ENCODE data around the gene ITPKA. TPM values are rescaled to one million over a fixed set of nuclear protein-coding genes. Genes with fewer than 3 reads are reported as not detected.

ITPKA gene
- total RNA-seq, 1 donor from 2014 or later, result 2.1 TPM

DNA sequence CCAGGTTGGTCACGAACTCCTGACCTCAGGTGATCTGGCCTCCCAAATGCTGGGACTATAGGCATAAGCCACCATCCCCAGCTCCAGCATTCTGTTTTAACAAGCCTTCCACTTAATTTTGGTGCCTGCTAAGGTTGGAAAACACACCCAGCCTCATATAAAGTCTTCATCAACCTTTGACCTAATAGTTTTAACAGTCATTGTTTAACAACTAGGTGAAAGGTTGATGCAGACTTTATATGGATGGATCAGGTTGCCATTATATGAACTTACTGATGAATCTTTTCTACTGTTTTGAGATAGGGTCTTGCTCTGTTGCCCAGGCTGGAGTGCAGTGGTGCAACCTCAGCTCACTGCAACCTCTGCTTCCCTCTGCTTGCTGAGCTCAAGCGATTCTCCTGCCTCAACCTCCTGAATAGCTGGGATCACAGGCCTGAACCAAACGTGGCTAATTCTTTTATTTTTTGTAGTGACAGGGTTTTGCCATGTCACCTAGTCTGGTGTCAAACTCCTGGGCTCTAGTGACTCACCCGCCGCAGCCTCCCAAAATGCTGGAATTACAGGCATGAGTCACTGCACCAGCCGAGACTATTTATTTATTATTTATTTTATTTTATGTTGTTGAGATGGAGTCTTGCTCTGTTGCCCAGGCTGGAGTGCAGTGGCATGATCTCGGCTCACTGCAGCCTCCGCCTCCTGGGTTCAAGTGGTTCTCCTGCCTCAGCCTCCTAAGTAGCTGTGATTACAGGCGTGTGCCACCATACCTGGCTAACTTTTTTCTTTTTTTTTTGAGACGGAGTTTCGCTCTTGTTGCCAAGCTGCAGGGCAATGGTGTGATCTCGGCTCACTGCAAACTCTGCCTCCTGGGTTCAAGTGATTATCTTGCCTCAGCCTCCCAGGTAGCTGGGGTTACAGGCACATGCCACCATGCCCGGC, 53.4 kb downstream of the ITPKA start:
- intact Hi-C loops (cut with micrococcal nuclease), result loop anchor here (10.0 kb wide), 1 partner anchor 728 kb away; the partner anchor contains the start of genes GANC and TMEM87A

DNA sequence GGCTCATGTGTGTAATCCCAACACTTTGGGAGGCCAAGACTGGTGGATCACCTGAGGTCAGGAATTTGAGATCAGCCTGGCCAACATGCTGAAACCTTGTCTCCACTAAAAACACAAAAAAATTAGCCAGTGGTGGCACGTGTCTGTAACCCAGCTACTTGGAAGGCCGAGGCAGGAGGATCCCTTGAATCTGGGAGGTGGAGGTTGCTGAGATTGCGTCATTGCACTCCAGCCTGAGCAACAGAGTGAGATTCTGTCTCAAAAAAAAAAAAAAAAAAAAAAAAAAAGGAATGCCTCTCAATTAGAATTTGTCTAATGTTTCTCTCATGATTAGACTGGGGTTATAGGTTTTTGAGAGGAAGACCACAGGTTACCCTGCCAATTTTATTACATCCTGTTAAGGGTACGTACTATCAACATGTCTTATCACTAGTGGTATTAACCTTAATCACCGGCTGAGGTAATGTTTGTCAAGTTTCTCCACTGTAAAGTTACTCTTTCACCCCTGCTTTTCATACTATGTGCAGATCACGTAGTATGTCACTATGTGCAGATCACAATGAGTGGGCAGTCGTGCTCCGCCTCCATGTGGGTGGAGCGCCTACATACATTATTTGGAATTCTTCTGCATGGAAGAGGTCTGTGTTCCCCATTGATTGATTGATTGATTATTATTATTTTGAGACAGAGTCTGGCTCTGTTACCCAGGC, 56.5 kb downstream of the ITPKA start:
- intact Hi-C loops (cut with micrococcal nuclease), result no loop called here

Other genes starting within 250 kb of the ITPKA start
- gene OIP5, start 161.3 kb upstream of the ITPKA start, total RNA-seq, result 14.5 and 17.7 TPM in 2 replicates
- gene NUSAP1, start 161.0 kb upstream of the ITPKA start, total RNA-seq, result 170 and 176 TPM in 2 replicates
- gene NDUFAF1, start 91.4 kb upstream of the ITPKA start, total RNA-seq, result 17.1 and 19.6 TPM in 2 replicates
- gene RTF1, start 76.8 kb upstream of the ITPKA start, total RNA-seq, result 39.8 and 43.9 TPM in 2 replicates
- 0.49 and 0.78 TPM in 2 replicates for gene LTK, start 20.0 kb downstream of the ITPKA start, total RNA-seq
- 41.3 and 45.3 TPM in 2 replicates for gene RPAP1, start 50.4 kb downstream of the ITPKA start, total RNA-seq
- gene TYRO3, start 65.3 kb downstream of the ITPKA start, total RNA-seq, result 0.71 and 1.5 TPM in 2 replicates
- gene MGA, start 166.5 kb downstream of the ITPKA start, total RNA-seq, result 39.3 and 41.4 TPM in 2 replicates

Data from T-helper 1 cell treated with Interleukin-12 subunit alpha and Interleukin-12 subunit beta and Interleukin-4 antibody, amounts not matched to agents 30 ng/mL and 1 ng/mL, for 36 hours (primary cell).